GM21515 (cell line): ENCODE results near the gene MBIP.

Source experiments
- ATAC-seq: cut with Tn5 transposase; IDR thresholded peaks from one replicate; pipeline ENCODE4 v1.9.1; 2021; ENCODE audit not compliant: unreplicated experiment

Gene MBIP

DNA sequence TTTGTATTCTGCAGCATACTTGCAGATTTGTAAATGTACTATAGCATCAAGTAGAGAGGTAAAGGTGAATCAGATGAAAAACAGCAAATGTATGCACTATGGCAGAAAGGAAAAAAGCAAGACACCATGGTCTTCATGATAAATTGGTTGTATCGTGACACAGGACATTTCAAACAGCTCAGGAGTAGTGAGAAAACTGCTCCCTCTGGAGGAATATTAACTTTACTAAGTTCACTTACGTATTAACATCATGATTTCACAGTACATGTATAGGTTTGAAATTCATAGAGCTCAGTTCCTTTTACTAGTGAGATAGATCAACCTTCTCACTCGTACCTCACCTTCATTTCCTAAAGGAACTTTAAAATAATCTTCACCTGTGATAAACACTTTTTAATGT is 6.5 kb downstream of the MBIP start:
- no peak for ATAC-seq

GRCh38 chr14:36313206-36313605 is 7.2 kb downstream of the MBIP start:
- no peak for ATAC-seq

DNA sequence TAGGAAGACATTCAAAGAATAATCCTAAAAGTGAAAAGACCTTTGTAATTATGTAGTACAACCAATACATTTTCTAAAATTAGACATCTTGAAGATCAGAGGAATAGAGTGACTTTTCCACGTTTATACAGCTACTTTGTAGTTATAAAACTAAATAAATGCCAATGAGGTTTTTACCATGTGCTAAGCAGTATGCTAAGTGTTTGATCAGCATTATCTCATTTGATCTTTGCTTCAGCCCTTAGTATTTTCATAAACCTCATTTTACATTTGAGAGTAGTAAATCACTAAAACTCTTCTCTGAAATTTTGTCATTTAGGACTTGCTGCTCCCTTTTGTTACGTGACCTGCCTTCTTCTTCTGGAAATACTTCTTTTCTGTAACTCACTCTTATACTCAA is 13.6 kb downstream of the MBIP start:
- no peak for ATAC-seq

GRCh38 chr14:36304895-36305294 is 15.5 kb downstream of the MBIP start:
- ATAC-seq: no peak

DNA sequence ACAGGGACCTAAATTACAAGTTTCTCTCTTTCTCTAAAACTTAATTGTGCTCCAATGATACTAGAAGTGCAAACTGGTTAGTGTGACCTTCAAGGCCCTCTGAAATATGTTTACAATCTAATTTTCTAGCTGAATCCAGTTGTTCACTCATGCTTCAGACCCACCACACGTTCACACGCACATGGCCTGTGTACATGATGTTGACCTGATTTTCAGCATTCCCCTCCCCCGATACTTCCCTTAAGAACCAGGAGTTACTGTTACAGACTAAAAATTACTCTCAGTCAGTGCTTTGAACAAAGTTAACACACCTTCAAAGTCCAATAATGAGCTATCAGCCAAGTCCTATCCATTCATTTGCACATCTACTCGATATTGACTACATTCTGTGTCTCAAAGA is 16.5 kb downstream of the MBIP start:
- no peak for ATAC-seq

DNA sequence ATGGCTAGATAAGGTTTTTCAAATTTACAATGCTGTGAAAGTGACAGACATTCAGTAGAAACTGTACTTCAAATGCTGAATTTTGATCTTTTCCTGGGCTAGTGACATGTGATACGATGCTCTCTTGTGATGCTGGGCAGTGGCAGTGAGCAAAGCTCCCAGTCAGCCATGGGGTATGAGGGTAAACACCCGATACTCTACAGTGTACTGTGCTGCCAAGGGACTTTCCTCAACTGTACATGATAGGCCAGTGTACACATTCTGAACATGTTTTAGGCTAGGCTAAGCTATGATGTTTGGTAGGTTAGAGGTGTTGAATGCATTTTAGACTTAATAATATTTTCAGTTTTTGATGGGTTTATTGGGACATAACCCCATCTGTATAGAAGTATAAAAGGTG is 17.6 kb downstream of the MBIP start:
- no peak for ATAC-seq

DNA sequence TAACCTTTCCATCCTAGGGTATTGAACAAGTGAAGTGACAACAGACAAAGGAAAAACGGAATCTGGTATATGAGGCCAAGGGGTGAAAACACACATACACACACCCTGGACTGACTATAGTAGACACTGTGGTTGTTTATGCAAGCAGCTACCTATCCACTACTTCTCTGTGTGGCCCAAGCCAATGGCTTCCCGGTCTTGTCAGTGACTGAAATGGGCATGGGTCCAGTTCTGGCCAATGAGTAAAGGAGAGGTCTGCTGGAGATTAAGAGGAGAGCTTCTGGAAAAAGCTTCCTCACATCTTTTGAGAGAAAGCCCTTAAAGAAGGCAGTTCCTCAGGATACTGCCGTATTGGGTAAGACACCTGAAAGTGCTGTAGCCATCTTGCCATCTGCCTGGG is 19.3 kb downstream of the MBIP start:
- ATAC-seq: no peak

DNA sequence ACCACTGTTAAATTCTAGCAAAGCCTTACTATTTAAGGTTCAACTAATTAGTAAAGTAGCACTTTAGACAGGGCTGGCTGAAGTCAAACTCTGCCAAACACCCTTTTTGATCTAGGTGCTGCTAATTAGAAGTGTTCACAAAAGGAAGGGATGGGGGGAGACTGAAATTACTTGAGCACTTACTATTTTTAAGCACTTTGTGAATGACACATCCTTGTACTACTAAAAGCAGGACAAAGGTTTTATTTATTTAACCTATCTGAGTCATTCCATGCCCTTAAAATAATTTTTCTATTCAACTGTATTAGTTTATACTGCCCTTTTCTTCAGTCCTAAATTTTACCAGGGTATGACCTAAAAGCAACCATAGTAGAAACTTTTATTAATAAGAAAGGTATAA is 20.1 kb downstream of the MBIP start:
- ATAC-seq: no peak

- ATAC-seq: no peak
These were observed 24.5 kb downstream of the MBIP start for GRCh38 chr14:36295642-36296627.

- ATAC-seq: no peak
These were observed 25.9 kb downstream of the MBIP start for GRCh38 chr14:36294543-36294942.

GRCh38 chr14:36293824-36294223 is 26.6 kb downstream of the MBIP start:
- ATAC-seq: no peak

DNA sequence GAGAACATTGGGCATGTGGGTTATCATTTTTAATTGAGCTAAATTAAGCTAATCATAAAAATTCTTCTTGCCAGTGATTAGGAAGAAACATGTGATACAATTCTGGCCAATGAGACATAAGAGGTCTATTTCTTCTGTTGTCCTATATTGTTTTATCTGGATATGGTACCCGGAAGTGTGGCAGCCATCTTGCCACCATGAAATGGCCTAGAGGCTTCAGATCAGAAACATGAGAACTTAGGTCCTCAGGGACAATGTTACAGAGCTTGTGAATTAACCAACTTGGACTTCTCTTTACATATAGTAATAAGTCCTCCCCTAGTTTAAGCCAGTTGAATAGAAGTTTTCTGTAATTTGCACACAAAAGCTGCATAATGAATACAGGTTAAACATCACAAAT is 30.5 kb downstream of the MBIP start:
- ATAC-seq: no peak

DNA sequence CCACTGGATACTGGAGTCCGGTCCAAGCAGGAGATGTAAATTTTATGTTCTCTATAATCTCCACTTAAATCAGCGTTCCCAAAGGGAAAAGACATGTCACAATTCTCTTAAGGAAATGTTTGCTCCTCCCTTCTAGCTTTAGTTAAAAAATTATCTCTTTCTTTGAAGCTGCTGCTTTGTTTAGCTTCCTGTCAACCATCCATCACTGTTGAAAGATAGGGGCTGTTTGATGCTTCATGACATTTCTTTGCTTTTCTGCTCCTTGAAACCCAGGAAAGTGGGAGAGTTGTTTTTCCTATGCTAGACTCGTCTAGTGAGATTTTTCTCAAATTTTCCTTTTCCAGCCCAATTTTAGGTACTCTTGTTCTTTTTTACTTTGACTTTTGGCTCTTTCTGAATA is 31.9 kb downstream of the MBIP start:
- no peak for ATAC-seq

- no peak for ATAC-seq
These were observed 35.4 kb downstream of the MBIP start for GRCh38 chr14:36284971-36285595.

- ATAC-seq: no peak
These were observed 39.1 kb downstream of the MBIP start for GRCh38 chr14:36281309-36281708.

GRCh38 chr14:36279306-36280190 is 40.9 kb downstream of the MBIP start:
- ATAC-seq: no peak

DNA sequence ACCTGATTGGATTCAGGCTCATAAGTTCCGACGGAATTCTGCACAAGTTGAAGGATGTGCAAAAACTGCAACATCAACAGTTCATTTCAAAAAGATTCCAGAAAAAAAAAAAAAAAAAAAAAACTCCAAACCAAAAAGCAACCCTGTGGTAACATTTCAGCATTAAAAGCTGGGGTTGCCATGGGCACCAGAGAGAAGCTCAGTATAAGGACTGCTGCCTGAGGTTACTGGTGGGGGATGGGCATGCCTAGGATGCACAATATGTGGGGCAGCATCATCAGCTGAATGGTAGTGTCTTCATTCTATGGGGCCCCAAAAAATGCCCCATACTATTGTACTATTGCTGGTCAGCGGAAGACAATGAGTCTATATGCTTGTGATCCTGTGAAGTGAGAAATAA is 44.7 kb downstream of the MBIP start:
- ATAC-seq: no peak

DNA sequence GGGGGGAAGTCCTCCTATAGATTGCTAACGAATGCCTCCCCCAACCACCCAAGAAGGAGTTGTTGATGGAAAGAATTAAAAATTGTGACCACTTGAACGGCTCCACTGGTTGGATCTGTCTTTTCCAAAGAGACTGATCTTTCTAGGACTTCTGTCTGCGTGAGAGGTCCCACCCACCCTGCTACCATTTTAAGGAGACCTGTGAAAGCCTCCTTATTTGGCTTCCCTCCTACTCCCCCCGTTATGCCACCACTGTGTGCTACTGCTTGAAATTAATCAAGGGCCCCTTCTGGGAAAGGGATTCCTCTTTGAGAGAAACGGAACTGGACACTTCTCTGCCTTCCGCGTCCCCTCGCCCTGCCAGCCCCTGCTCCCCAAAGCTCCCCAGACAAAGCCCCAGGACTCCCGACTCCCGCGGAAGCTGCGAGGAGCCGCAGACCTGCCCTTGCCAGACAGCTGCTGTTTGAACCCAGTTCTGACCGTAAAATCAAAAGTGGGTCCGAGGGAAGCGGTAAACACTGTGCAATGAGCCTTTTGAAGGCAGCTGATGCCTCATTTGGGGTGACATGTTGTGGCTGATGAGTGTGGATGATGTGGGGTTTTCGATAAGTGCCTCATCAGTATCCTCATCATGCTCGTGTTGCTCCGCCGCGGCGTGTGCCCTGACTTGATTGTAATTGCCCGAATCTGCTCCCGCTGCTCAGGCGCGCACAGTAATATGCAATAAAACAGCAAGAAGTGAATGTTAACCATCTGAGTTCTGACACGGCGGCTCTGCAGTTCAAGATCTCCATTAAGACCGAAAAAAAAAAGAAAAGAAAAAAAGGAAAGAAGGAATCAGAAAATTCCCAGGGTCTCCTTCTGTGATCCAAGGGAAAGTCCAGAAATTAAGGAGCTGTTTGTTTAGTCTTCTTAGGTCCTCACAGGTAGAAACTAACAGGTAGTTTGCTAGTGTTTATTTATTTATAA is 48.2 kb downstream of the MBIP start:
- no peak for ATAC-seq

- ATAC-seq: no peak
These were observed 49.2 kb downstream of the MBIP start for GRCh38 chr14:36271222-36271621.

GRCh38 chr14:36270191-36270590 is 50.2 kb downstream of the MBIP start:
- no peak for ATAC-seq
